Islet of Langerhans (tissue), 1 donor: ENCODE results near the gene P2RX2.
"Not testable (repeated sequence)": the region's sequence is repeated elsewhere in the genome, so short reads cannot be mapped to it uniquely, and the experiment has no call there.

Source experiments
- FAIRE-seq: peaks from one replicate; lab custom pipeline; 2011; peaks lifted over from hg19 to GRCh38; lab: Jason Lieb, UNC

The P2RX2 gene

DNA sequence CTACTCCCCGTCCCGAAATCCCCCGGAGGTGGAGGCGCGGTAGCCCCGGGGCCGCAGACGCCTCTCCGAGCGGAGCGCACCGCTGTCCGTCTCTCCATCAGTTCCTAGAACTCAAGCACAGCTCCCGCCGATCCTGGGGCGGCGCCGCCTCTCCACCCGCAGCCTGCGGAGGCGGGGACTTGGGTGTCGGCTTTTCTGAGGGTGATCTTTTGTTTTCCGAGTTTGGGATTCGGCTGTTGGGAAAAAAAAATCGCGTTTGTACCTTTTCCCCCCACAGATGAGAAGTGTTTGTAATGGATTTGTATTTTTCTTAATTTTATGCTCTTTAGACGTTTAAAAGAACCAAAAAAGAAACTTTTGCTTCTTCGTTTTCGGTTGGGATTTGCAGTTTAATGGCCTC lies 34.8 kb upstream of the P2RX2 start:
- no peak for FAIRE-seq

DNA sequence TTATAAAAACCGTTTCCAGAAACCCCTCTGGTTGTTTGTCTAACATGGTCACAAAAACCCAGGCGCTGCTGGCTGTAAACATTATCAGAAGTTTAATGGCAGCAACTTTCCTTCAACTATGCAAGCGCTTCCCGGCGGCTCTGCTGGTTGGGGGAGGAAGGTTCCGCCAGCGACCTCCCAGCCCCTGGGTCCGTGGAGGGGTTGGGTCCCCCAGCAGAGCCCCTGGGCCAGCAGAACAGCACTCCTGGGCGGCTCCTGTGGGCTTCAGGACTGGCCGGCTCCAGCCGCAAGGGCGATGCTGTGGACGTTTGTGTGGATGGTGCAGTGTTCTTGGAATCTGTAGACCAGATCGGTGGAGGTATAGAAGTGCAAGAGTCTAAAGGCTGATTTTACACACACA lies 34.1 kb upstream of the P2RX2 start:
- FAIRE-seq, result no peak

DNA sequence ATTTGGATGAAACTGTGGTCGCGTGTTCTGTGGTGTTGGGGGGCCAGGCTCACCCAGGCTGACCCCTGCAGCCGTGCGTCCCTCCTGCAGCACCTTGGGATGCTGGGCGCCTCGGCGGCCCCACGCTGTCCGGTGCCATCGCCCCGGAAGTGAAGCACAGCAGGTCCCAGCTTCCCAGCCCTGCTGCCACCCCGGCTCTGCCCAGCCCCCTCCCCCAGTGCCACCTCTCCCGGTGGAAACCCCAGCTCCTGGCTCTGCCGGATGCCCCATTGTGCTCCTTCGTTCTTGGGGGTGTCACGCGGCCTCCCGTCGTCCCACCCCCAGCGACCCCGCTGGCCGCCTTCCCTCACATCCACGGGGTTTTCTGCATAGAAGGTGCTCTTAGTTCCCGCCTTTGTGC lies 33.4 kb upstream of the P2RX2 start:
- no peak for FAIRE-seq

DNA sequence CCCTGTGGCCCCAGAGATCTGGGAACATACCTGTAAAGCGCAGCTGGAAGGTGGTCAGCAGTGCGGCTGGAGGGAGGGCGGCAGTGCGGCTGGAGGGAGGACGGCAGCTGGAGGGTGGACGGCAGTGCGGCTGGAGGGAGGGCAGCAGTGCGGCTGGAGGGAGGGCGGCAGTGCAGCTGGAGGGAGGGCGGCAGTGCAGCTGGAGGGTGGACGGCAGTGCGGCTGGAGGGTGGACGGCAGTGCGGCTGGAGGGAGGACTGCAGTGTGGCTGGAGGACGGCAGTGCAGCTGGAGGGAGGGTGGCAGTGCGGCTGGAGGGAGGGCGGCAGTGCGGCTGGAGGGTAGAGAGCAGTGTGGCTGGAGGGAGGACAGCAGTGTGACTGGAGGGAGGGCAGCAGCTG lies 31.6 kb upstream of the P2RX2 start:
- FAIRE-seq, result no peak

DNA sequence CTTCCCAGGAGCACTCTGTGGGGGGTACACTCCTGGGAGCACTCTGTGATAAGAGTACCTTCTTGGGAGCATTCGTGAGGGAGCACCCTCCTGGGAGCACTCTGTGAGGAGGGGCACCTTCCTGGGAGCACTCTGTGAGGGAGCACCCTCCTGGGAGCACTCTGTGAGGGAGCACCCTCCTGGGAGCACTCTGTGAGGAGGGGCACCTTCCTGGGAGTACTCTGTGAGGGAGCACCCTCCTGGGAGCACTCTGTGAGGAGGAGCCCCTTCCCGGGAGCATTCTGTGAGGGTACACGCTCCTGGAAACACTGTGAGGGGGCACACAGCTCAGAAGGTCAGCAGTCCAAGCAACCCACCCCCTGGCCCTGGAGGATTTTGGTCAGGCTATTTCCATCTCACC lies 30.8 kb upstream of the P2RX2 start:
- no peak for FAIRE-seq

DNA sequence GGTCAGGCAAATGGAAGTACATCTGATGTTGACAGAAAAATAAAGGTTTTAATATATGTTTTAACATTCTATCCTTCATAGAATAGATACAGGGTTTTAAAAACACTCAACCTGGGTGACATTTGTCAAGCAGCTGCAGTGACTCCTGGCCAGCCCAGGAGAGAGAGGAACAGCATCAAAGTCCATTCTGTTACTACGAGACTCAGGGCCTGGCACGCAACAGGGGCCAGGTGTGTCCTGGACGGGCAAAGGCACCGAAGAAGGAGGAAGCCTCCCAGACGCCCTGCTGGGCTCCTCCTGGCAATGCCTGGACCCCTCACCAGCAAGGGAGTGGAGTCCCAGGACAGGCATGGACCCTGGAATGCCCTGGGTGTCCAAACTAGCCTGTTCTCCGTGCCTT lies 30.3 kb upstream of the P2RX2 start:
- FAIRE-seq, result no peak

DNA sequence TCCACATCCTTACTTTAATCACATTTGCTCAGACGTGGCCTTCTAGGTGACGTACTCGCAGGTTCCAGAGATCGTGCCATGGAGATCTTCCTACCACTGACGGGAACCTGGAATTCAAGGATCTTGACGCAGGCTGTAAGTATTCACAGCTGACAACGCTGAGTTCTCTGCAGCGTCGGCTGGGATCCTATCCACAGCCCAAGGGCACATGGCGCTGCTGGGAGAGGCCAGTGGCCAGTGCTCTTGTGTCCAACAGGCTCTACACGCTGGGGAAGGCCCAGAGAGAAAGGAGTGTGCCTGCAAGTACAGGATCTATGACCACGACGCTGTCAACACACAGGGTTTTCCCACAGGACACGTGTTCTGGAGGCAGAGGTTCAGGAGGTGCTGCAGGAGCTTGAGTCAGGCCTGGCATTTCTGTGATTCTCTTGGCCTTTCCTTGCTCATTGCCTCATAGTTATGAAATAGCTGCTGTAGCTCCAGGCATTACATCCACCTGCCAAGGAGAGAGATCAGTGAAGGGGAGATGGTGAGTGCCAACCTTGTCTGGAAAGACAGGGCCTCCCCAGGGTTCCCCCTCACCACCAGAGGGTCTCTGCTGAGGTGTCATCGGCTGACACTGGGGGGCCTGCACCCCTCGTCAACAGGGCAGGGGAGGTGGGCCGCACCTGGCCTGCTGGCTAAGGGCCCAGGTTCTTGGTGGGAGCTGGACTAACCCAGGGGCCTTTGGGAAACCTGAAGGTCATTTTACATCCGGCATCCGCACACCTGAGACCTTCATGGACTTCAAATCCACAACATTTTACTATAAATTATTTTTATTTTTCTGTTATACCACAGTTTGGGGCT lies 29.5 kb upstream of the P2RX2 start:
- no peak for FAIRE-seq

DNA sequence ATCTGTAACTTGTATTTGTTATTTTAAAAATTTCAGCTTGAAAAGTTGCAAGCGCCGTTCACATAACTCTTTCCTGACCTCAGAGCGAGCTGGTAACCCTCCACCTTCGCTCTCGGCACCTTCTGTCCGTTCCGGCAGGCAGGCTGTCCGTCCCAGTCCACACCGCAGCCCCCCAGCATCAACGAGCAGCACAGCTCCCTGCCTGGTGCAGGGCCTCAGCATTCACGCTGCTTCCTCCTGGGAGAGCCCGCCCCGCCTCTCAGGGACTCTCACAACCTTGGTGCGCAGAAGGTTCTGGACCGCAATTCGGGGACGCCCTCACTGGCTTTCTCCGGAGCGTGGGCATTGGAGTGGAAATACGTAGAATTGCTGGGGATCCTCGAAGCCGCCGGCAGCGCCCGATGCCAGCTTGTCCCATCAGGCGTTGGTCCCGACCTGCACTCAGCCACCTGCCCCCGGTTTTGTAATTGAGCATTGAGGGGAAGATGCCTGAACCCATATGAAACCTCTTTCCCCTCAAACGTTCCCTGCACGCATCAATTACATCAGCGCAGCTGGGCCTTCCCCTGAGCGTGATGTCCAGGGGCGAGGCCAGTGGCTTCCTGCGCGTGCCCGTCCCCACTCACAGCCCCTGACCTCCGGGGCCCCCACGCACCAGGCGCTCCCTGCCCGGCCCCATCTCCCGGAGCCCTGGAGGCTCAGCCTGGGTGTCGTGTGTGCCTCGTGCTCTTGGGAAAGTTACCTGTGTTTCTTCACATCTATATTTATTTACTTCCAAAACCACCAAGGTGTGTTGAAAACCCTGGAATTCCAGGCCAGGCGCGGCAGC lies 27.3 kb upstream of the P2RX2 start:
- FAIRE-seq, result no peak

DNA sequence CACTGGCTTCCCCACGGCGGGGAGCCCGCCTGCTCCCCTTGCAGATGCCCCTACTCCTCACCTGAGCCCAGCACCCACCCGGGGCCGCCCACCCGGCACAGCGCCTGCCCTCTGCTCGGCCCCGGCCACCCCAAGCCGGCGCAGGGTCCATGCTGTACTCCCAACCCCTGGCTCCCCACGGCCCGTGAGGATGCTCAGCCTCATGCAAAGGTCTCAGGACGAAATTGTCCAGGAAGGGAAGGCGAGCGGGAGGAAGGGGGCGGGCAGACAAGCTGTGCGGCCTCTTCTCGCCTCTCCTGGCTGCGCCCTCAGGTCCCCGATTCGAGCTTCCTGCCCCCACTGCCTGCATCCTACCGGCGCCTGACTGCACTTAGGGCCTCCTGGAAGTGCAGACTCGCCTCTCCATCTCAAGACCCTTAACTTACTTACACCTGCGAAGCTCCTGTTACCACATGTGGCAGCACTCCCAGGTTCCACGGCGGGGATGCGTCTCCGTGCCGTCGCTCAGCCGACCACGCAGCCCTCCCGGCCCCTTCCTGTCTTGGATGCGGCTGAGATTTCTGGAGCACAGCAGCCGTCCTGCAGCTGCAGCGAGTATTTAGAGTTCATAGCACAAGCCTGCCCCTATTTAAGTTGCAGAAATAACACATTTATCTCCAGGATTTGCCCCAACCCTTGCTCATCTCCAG lies 26.1 kb upstream of the P2RX2 start:
- no peak for FAIRE-seq

DNA sequence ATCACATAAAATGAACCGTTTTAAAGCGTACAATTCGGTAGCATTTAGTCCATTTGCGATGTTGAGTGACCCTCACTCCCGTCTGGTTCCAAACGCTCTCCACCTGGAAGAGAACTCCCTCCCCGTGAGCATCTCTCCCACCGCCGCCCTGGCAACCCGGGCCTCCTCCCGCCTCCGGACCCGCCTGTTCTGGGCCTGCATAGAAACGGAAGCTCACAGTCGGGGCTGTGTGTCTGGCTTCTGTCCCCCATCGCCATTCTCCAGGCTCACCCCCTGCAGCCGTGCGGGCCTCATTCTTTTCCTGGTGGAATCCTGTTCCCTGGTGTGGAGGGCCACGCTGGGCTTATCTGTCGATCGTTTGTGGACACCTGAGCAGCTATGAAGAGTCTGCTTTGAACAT lies 25.5 kb upstream of the P2RX2 start:
- no peak for FAIRE-seq

DNA sequence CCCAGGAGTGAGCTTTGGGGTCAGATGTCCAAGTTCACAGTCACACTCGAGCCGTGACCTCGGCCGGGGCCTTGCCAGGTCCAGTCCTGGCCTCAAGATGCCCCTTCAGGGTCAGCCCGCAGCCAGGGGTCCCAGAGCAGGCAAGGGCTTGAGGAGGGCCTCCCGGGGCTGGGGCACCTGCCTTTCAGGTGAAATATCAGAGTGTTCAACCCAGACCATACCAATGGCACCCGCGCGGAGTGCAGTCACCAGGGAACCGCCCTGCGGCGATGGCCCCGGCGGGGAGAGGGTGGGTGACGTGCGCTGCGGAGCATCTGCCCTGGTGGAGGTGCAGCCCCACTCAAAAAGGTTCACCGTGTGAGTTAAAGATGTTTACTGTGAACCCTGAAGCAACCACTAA lies 25.1 kb upstream of the P2RX2 start:
- FAIRE-seq, result no peak

DNA sequence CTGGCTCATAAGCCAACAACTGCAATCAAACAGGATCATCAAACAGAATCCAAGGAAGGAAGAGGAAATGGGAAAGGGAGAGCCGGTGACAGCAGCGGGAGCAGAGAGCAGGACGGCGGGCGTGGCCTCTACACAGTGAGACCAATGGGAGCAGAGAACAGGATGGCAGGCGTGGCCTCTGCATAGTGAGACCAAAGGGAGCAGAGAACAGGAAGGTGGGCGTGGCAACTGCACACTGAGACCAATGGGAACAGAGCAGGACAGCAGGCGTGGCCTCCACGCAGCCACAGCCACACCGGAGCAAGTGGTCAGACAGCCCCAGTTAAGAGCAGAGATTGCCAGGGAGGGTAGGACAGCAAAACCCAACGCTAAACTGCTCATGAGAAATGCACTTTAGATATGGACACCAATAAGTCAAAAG lies 24.6 kb upstream of the P2RX2 start:
- FAIRE-seq, result peak; percentile 13

DNA sequence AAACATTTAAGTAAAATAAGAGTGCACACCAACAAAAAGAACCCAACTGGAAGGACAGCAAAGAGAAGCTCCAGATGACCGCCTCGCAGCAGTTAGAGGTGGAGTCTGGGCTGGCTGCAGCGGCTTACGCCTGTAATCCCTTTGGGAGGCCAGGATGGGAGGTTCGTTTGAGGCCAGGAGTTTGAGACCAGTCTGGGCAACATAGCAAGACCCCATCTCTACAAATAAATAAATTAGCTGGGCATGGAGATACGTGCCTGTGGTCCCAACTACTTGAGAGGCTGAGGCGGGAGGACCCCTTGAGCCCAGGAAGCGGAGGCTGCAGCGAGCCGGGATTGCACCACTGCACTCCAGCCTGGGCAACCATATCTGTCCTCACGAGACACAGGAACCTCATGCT lies 23.4 kb upstream of the P2RX2 start:
- no peak for FAIRE-seq

DNA sequence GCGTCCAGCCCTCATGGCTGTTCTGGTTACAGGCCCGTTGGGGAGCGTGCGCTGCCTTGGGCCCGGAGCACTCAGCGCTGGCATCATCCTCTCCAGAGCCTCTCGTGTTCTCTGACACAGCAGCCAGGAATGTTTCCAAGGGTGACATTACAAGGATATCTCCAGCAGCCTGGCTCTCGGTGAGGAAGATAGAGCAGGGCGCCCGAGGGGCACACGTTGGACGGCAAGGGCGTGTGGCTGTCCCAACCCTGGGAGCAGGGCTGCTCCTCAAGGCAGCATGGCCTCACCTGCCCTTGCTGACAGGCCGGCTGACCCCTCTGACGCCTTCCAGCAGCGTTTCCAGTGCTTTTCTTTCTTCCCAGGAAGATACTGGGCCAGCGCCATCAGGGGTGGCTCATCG lies 22.6 kb upstream of the P2RX2 start:
- FAIRE-seq, result no peak

DNA sequence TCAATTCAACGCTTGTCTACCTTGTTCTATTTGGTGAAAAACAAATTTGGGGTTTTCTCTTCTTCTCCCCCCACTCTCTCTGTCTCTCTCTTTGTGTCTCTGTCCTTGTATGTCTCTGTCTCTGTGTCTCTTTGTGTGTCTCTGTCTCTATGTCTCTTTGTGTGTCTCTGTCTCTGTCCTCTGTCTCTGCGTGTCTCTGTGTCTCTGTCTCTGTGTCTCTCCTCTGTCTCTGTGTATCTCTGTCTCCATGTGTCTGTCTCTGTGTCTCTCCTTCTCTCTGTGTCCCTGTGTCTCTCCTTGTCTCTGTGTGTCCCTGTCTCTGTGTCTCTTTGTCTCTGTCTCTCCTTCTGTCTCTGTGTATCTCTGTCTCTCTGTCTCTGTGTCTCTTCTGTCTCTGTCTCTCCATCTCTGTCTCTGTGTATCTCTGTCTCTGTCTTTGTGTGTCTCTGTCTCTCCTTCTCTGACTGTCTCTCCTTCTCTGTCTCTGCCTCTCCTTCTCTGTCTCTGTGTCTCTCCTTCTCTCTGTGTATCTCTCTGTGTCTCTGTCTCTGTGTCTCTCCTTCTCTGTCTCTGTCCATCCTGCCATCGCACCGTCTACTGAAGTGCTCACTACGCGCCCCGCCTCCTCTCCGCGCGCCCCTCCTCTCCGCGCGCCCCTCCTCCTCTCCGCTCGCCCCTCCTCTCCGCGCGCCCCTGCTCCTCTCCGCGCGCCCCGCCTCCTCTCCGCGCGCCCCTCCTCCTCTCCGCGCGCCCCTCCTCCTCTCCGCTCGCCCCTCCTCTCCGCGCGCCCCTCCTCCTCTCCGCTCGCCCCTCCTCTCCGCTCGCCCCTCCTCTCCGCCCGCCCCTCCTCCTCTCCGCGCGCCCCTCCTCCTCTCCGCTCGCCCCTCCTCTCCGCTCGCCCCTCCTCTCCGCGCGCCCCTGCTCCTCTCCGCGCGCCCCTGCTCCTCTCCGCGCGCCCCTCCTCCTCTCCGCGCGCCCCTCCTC lies 21.0 kb upstream of the P2RX2 start:
- no peak for FAIRE-seq

DNA sequence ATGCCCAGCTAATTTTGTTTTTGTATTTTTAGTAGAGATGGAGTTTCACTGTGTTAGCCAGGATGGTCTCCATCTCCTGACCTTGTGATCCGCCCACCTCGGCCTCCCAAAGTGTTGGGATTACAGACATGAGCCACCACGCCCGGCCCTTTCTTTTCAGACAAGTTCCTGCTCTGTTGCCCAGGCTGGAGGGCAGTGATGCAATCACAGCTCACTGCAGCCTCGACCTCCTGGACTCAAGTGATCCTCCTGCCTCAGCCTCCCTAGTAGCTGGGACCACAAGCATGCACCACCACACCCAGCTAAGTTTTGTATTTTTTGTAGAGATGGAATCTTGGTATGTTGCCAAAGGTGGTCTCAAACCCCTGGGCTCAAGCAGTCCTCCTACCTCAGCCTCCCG lies 19.1 kb upstream of the P2RX2 start:
- not testable (repeated sequence) for FAIRE-seq

DNA sequence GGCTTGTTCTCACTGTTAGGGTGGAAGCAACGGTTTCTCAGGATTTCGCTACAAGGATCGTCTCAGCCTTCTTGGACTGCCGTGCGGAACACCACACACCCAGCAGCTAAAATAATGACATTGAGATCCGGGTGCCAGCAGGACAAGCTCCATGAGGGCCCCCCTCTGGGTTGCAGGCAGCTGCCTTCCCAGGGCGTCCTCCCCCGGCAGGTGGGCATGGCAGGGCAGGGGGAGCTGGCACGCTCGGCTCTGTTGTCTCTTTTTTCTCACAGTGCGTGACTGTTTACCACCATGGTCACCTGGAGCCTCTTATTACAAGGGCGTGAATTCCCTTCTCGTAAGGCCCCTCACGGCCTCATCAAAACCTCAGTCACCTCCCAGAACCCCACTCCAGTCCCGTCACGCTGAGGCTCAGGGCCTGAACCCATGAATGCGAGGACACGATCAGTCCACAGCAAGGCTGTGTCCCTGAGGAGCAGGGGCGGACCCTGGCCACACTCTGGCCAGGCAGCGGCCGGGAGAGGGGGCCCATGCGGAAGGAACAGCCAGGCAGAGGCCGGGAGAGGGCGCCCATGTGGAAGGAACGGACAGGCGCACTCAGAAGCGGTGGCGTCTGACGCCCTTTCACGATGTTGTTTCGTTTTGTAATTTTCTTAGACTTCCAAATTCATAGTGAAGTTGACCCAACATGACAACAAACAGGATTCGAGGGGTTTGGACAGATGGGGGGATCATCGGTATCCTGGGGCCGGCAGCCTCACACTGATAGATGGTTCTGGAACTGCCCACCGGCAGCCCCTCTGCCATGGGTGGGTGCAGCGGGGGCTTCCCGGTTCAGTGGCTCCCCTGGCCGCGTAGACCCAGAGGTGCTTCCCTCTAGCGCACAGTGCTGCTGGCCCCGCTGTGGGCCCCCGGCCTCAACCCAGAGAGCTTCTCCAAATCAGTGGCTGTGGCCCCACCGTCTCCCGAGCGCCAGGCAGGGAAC lies 18.2 kb upstream of the P2RX2 start:
- FAIRE-seq, result no peak

DNA sequence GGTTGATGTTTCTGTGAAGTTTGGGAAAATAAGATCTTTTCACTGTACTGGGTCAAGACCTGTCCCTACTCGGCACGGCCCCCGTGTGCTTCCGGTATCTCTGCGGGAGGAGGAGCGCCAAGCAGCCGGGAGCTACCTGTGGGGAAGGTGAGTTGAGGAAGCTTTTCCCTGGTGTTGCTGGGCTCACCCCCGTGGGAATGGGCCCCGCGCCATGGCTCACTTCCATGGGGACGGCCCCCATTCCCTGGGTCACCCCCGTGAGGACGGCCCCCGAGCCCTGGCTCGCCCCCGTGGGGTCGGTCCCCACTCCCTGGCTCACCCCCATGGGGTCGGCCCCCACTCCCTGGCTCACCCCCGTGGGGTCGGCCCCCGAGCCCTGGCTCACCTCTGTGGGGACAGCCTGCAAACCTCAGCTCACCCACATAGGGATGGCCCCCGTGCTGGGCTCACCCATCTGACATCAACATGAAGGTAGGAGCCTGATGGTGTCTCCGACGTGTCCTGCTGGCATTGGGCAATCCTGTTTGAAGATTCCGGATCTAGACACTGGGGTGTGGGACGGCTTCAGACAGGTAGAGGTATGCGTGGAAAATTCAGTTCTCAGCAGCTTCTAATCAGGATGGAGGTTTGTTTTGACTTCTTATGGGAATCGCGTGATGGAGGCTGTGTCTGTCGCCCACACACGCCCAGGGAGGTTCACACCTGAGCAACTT lies 17.2 kb upstream of the P2RX2 start:
- FAIRE-seq, result no peak

DNA sequence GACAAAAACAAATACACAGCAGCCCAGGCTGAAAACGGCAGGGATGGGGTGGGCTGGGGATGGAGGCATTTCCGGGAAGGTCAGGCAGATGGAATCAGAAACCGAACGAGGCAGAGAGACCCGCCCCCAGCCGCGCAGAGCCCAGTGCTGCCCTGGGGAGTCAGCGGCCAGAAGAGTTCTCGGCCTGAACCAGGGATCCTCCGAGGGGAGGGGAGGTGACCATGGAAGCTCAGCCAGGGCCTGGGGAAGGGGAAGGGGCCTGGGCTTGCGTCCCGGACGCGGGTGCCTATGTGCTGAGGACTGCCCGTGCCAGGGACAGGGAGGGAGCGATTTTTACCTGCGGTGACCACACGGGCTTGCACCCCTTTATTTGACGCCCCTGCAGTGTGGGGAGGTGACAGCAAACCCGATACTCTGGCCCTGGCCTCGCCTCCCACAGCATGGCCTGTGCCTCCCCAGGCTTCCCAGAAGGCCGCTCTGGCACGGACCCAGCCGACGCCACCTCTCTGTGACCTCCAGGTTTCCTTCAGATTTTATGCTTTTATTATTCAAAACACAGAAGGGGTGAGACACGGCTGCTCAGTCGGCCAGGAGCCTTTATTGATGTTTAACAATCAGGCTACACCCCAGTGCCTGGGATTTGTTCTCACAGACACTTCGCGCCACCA lies 15.9 kb upstream of the P2RX2 start:
- no peak for FAIRE-seq
